Caco-2 (cell line): ENCODE results near the gene A2M. TPM values are rescaled to one million over a fixed set of nuclear protein-coding genes. Genes with fewer than 3 reads are reported as not detected.

ENCODE experiments used
- BruUV-seq: library from RNA; stranded (reverse); fragments of 400-500 nt; replicated peaks from 2 replicates; lab custom pipeline; 2021; lab: Mats Ljungman, UMichigan
- CTCF ChIA-PET: fragments of 300-600 bp; sonication (Branson Sonifier 250); formaldehyde crosslinking; loops from one replicate; lab custom pipeline; 2022; ENCODE audit warnings: antibody characterized with exemption; lab: Charles Lee
- POLR2A ChIA-PET: fragments of 300-600 bp; sonication (Branson Sonifier 250); formaldehyde crosslinking; loops from one replicate; lab custom pipeline; 2022; ENCODE audit warnings: antibody characterized with exemption; lab: Charles Lee
- DNase-seq, 2 experiments: peaks; one replicate each; pipeline versions ENCODE4 v3.0.0 to v3.0.0-alpha.2; 2020 to 2022
- H3K27me3 ChIP-seq: replicated peaks from 2 replicates; pipeline ENCODE4 v1.6.0; 2011; ENCODE audit warnings: low read length; ENCODE audit not compliant: control insufficient read depth, insufficient read depth
- H3K36me3 ChIP-seq: 2 replicates; pipeline ENCODE4 v1.5.1; 2011; ENCODE audit warnings: low read length; ENCODE audit not compliant: control insufficient read depth, insufficient read depth
- H3K4me1 ChIP-seq: fragments of 250-450 bp; sonication (Bioruptor Pico); 2 replicates; pipeline ENCODE4 v1.5.1; 2020; ENCODE audit warnings: mild to moderate bottlenecking
- H3K4me3 ChIP-seq: 2 replicates; pipeline ENCODE4 v1.5.1; 2011; ENCODE audit warnings: low read depth, mild to moderate bottlenecking, control low read depth, low read length
- H3K9me3 ChIP-seq: fragments of 250-450 bp; sonication (Bioruptor Pico); 2 replicates; pipeline ENCODE4 v1.5.1; 2020; ENCODE audit warnings: mild to moderate bottlenecking, moderate library complexity
- H3K27ac Mint-ChIP-seq: one replicate; pipeline ENCODE4 v1.8.0; 2022; ENCODE audit warnings: mixed read lengths; ENCODE audit not compliant: unreplicated experiment
- H3K27me3 Mint-ChIP-seq: one replicate; pipeline ENCODE4 v1.8.0; 2022; ENCODE audit warnings: mixed read lengths; ENCODE audit not compliant: insufficient read depth, unreplicated experiment
- H3K36me3 Mint-ChIP-seq: one replicate; pipeline ENCODE4 v1.8.0; 2022; ENCODE audit warnings: mild to moderate bottlenecking, mixed read lengths; ENCODE audit not compliant: insufficient read depth, unreplicated experiment
- H3K4me1 Mint-ChIP-seq: one replicate; pipeline ENCODE4 v1.8.0; 2022; ENCODE audit warnings: low read depth, mixed read lengths; ENCODE audit not compliant: unreplicated experiment
- H3K4me3 Mint-ChIP-seq: one replicate; pipeline ENCODE4 v1.8.0; 2022; ENCODE audit warnings: mild to moderate bottlenecking, moderate library complexity, mixed read lengths; ENCODE audit not compliant: unreplicated experiment
- H3K9me3 Mint-ChIP-seq: one replicate; pipeline ENCODE4 v1.8.0; 2022; ENCODE audit warnings: mixed read lengths; ENCODE audit not compliant: unreplicated experiment
- intact Hi-C: fragments of 100-400 bp; cut with micrococcal nuclease; formaldehyde crosslinking; loops from one replicate; pipeline ENCODE4 v1.10.0; 2022; ENCODE audit not compliant: unreplicated experiment
- total RNA-seq: library from RNA; stranded (reverse); gene quantifications from 2 replicates; pipeline ENCODE4 v1.2.3, GENCODE V29; 2022
- TF ChIP-seq, protein P1 (sequence below), 2 experiments: fragments of 200-600 bp in 1 of 2; IDR thresholded peaks; 1 replicate in 1 of 2; 2 replicates in 1 of 2; pipeline versions ENCODE4 v1.5.1 to v1.8.0; 2011 to 2022; ENCODE audit warnings: antibody characterized with exemption in 1 of 2, control low read depth in 1 of 2, inconsistent platforms in 1 of 2, low read depth in 1 of 2, low read length in 1 of 2, mild to moderate bottlenecking in 1 of 2, moderate library complexity in 1 of 2; ENCODE audit not compliant: insufficient read depth in 1 of 2, severe bottlenecking in 1 of 2, unreplicated experiment in 1 of 2

Gene A2M
- total RNA-seq, 1 experiment from 2014 or later: 1.00 TPM

DNA sequence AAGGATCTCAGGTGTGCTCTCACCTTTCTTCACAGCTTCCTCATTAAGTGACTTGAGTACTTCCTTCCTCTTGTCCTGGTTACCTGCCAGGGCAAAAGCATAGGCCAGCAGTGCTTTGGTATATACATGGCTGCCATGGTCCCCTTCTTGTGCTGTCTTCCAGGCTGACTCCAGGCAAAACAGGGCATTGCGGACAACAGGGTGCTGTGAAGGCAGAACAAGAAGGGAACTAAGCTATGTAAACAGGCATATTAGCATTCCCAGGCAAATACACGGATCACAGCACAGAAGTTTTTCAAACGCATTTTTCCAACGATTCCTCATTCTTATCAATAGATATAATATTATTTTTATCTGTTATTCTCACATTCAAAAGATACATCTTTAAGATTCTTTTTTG, 39.0 kb downstream of the A2M start:
- Histone ChIP-seq H3K36me3 (no peaks in the 10 kb centered on the region), H3K27me3 (no peaks in the 10 kb centered on the region), H3K9me3 (no peaks in the 10 kb centered on the region), H3K4me1 (no peaks in the 10 kb centered on the region), H3K4me3 (no peak overlapping the region)
- Mint-ChIP-seq H3K4me1 (no peaks in the 10 kb centered on the region), H3K4me3 (no peak overlapping the region), H3K27ac (no peak overlapping the region), H3K9me3 (no peaks in the 10 kb centered on the region), H3K27me3 (no peaks in the 10 kb centered on the region), H3K36me3 (no peaks in the 10 kb centered on the region)
- POLR2A ChIA-PET: interaction anchor here (0.6 kb wide), 1 partner anchor 36 kb away, joined by 3 read pairs; no protein-coding TSS in a partner anchor
- TF ChIP-seq, protein P1, sequence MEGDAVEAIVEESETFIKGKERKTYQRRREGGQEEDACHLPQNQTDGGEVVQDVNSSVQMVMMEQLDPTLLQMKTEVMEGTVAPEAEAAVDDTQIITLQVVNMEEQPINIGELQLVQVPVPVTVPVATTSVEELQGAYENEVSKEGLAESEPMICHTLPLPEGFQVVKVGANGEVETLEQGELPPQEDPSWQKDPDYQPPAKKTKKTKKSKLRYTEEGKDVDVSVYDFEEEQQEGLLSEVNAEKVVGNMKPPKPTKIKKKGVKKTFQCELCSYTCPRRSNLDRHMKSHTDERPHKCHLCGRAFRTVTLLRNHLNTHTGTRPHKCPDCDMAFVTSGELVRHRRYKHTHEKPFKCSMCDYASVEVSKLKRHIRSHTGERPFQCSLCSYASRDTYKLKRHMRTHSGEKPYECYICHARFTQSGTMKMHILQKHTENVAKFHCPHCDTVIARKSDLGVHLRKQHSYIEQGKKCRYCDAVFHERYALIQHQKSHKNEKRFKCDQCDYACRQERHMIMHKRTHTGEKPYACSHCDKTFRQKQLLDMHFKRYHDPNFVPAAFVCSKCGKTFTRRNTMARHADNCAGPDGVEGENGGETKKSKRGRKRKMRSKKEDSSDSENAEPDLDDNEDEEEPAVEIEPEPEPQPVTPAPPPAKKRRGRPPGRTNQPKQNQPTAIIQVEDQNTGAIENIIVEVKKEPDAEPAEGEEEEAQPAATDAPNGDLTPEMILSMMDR (IDR thresholded peaks at IDR 0.05; ENCODE audit: insufficient read depth in 1 of 2, low read depth in 1 of 2, low read length in 1 of 2, severe bottlenecking in 1 of 2, unreplicated experiment in 1 of 2): no peak
- CTCF ChIA-PET: no interaction called here
- DNase-seq: no peak
- BruUV-seq: no TSS peak
- intact Hi-C loops: no loop called here

DNA sequence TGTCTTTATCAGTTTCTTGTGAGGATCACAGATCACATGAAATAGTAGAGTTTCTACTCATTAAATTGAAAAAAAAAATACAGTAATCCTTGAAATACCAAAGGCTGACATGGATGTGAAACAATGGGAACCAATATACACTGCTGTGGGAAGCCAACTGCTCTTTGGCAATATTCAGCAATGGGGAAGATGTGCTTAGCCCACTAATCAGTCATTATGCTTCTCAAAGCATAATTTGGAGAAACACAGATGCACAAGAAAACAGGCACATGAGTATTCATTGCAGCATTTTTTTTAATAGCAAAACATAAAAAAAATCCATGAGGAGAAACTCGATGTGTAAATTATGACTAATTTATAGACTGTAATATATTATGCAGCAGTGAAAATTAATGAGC, 40.6 kb downstream of the A2M start:
- H3K36me3 Mint-ChIP-seq: no peaks in the 10 kb centered on the region
- Histone ChIP-seq H3K4me1 (no peaks in the 10 kb centered on the region), H3K4me3 (no peak overlapping the region), H3K27me3 (no peaks in the 10 kb centered on the region), H3K36me3 (no peaks in the 10 kb centered on the region), H3K9me3 (no peaks in the 10 kb centered on the region)
- intact Hi-C loops: no loop called here
- no peaks in the 10 kb centered on the region for H3K4me1 Mint-ChIP-seq
- H3K27ac Mint-ChIP-seq: no peak overlapping the region
- TF ChIP-seq, protein P1 (IDR thresholded peaks at IDR 0.05; ENCODE audit: insufficient read depth in 1 of 2, low read depth in 1 of 2, low read length in 1 of 2, severe bottlenecking in 1 of 2, unreplicated experiment in 1 of 2): no peak
- H3K27me3 Mint-ChIP-seq: no peaks in the 10 kb centered on the region
- POLR2A ChIA-PET: no interaction called here
- no peak for DNase-seq
- BruUV-seq: no TSS peak
- CTCF ChIA-PET: interaction anchor here (0.7 kb wide), 1 partner anchor 215 kb away, joined by 3 read pairs; no protein-coding TSS in a partner anchor
- H3K4me3 Mint-ChIP-seq: no peak overlapping the region
- H3K9me3 Mint-ChIP-seq: no peaks in the 10 kb centered on the region

DNA sequence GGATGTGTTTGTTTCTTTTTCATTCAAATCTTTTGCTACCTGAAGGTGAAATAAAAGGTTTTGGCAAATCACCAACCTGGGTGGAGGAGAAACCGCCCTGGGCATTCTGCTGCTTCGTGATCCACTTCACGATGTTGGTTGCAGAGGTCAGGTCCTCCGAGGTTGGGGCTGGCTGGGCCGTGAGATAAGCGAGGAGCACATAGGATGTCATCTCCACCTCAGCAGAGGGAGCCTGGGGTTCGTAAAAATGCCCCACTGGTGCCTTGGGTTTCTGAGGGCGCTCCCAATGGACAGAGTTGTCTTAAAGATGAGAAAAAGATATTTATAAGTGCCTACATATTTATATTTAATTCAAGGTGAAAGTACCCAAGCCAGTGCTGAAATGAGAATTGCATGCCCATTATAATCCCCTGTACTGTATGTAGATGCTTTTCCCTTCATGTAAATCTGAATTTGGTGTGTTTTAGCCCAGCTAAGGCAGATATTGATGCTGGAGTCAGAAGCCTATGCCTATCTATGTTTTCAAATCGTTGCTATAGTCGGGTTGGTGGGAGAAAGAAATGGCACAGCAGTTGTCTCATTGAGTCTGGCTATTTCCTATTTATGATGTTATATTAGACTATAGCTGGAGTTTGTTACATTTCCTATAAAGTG, 41.1 kb downstream of the A2M start:
- no peak for DNase-seq
- no peak overlapping the region for H3K27ac Mint-ChIP-seq
- no peaks in the 10 kb centered on the region for H3K36me3 ChIP-seq
- no peaks in the 10 kb centered on the region for H3K9me3 ChIP-seq
- no peaks in the 10 kb centered on the region for H3K4me1 Mint-ChIP-seq
- TF ChIP-seq, protein P1 (IDR thresholded peaks at IDR 0.05; ENCODE audit: insufficient read depth in 1 of 2, low read depth in 1 of 2, low read length in 1 of 2, severe bottlenecking in 1 of 2, unreplicated experiment in 1 of 2): no peak
- POLR2A ChIA-PET: no interaction called here
- H3K4me1 ChIP-seq: no peaks in the 10 kb centered on the region
- no TSS peak for BruUV-seq
- no peaks in the 10 kb centered on the region for H3K36me3 Mint-ChIP-seq
- H3K9me3 Mint-ChIP-seq: no peaks in the 10 kb centered on the region
- H3K27me3 Mint-ChIP-seq: no peaks in the 10 kb centered on the region
- CTCF ChIA-PET: interaction anchor here (0.7 kb wide), 1 partner anchor 214 kb away, joined by 3 read pairs; no protein-coding TSS in a partner anchor
- intact Hi-C loops: loop anchor here (5.0 kb wide), 1 partner anchor 38 kb away; no protein-coding TSS in a partner anchor
- H3K27me3 ChIP-seq: no peaks in the 10 kb centered on the region
- no peak overlapping the region for H3K4me3 Mint-ChIP-seq
- no peak overlapping the region for H3K4me3 ChIP-seq
